NCI-H1436 (cell line): Measurements from ENCODE around the gene NEURL4.
A peak's percentile ranks its signal among the peaks of the same experiment; 100 is the strongest.
"Not testable (repeated sequence)": the region's sequence is repeated elsewhere in the genome, so short reads cannot be mapped to it uniquely, and the experiment has no call there.

Source experiments
- DNase-seq: peaks from one replicate; lab custom pipeline; 2025; lab: John Stamatoyannopoulos, UW

NEURL4 gene

DNA sequence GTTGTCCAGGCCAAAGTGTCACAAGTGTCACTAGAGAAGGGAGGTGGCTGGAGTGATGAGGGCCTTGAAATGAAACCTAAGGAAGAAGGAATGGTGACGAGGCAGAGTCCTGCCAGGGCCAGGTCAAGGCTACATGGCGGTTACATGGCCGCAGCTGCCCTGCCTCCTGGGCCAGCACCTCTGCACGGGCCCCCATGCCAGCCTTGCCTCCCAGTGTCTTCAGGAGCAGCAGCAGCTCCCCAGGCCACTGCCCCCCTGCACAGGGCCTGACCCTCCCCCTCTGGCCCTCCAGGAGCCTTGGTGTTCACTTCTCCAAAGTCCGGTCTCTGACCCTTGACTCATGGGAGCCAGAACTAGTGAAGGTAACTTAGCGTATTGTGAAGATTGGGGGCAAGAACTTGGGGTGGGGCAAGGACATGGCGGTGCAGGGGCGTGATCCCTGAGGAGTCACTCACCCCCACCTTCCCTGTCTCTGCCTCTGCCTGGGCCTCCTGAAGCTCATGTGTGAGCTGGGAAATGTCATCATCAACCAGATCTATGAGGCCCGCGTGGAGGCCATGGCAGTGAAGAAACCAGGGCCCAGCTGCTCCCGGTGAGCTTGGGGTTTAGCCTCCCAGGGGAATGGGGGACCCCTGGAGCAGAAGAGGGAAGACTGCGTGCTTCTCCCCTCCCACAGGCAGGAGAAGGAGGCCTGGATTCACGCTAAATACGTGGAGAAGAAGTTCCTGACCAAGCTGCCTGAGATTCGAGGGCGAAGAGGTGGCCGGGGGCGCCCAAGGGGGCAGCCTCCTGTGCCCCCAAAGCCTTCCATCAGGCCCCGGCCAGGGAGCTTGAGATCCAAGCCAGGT is 18.7 kb upstream of the NEURL4 start:
- DNase-seq = no peak

DNA sequence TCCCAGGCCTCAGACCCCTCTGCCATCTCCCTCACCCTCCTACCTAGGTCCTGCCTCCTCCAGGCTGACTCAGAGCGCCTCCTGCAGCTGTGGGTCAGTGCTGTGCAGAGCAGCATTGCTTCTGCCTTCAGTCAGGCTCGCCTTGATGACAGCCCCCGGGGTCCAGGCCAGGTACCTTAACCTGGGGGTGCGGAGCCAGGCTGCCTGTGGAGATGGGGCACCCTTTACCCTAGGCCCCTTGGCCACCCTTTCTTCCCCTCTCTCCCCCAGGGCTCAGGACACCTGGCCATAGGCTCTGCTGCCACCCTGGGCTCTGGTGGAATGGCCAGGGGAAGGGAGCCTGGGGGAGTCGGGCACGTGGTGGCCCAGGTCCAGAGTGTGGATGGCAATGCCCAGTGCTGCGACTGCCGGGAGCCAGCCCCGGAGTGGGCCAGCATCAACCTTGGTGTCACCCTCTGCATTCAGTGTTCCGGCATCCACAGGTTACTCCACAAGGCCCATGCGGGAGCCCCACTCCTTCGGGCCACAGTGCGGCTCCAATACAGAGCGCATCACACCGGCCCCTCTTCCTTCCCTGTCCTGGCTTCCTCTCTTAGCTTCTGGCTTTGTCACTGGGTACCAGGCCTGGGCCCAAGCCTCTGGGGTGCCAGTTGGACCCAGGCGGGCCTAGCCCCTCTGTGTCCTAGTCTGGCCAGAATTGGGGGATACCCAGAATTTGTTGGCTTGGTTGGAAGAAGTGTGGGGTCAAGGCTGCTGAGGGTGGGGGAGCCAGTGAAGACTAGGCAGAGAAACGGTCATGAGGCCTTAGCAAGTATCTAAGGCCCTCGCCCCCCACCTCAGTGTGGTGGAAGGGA is 17.9 kb upstream of the NEURL4 start:
- no peak for DNase-seq

DNA sequence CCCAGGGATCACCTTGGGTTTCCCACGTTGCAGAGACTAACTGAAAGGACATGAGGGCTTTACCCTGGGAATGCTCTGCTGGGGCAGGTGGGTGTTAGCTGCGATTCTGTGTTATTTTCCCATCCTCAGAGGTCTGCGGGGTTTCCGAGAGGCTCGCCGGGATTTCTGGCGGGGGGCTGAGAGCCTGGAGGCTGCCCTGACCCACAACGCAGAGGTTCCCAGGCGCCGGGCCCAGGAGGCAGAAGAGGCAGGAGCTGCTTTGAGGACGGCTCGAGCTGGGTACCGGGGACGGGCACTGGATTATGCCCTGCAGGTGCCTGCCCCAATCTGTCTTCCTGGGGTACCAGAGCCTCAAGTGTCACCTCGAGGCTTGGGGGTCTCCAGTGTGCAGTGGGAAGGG is 14.1 kb upstream of the NEURL4 start:
- no peak for DNase-seq

DNA sequence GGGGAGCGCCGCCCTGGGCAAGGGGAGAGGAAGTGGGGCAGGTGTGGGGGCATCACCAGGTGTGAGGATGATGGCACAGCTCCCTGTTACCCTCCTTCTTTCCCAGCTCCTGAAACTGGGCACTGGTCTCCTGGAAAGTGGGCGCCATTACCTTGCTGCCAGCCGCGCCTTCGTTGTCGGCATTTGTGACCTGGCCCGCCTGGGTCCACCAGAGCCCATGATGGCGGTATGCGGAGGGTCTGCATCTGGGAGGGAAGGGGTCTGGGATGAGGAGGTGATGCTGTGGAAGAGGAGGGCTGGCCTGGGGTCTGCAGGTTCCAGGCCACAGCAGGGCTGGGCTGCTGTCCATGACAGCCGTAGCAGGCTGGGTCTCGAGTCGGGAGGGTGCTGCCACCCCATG is 12.7 kb upstream of the NEURL4 start:
- DNase-seq = no peak

DNA sequence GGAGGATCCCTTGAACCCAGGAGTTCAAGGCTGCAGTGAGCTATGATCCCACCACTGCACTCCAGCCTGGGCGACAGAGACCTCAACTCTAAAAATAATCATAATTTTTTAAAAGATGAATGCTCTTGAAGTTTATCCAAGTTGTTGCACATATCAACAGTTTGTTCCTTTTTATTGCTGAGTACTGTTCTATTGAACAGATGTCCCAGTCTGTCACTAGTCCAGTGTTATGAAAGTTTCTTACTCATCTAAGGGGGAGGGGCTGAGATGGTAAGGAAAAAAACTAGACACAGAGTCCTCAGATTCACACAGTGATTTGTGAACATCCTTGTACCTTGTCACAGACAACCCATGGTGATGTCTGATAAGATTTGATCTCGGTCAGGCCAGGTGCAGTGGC is 11.0 kb upstream of the NEURL4 start:
- no peak for DNase-seq

DNA sequence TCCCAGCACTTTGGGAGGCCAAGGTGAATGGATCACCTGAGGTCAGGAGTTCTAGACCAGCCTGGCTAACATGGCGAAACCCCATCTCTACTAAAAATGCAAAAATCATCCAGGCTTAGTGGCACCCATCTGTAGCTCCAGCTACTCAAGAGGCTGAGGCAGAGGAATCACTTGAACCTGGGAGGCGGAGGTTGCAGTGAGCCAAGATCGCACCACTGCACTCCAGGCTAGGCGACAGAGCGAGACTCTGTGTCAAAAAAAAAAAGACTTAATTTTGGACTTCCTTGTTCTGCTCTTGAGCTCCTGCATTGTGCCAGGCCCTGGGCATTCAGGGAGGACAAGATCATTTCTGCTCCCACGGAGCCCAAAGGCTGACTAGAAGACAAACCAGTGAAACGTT is 8.5 kb upstream of the NEURL4 start:
- not testable (repeated sequence) for DNase-seq

DNA sequence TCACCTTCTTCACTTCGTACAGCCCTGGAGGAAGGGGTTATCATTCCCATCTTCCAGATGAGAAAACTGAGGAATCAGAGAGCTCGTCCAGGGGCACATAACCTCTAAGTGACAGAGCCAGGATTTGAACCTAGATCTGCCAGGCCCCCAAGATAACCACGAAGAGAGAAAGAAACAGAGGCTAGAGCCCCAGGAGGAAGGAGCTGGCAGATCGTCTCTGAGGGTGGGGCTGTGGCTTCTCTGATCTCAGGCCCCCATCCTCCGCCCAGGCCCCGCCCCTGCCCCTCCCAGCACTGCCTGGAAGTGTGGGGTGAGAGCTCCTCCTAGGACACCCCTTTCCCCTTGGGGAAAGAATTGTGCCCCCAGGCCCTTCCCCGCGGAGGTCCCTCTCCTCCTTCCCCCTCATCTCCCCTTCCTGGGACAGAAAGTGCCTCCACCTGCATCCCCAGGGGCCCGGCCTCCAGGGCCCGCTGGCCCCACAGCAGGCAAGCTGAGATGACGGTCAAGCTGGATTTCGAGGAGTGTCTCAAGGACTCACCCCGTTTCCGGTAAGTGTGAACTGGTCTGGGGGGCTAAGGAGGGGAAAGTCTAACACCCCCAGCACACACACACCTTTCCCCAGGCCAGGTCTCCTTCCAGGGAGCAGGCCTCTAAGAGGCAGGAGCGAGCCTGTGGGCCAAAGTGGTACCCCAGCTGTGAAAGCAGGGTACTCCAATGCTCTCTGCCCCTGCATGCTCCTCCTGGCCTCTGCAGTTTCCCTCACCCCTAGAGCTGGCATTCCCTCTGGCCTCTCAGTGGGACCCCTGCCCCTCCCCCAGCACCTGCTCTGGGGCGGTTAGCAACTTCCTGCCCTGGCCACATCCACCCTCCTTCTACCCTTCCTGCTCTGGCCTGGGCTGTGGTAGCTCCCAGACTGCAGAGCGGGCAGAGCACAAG is 7.4 kb upstream of the NEURL4 start, which contains the start of gene ACAP1:
Gene ACAP1 (plus strand): TSS at position 290 of the 936 bp plus-strand sequence. CDS start 206 bp downstream, at position 496.
- no peak for DNase-seq

DNA sequence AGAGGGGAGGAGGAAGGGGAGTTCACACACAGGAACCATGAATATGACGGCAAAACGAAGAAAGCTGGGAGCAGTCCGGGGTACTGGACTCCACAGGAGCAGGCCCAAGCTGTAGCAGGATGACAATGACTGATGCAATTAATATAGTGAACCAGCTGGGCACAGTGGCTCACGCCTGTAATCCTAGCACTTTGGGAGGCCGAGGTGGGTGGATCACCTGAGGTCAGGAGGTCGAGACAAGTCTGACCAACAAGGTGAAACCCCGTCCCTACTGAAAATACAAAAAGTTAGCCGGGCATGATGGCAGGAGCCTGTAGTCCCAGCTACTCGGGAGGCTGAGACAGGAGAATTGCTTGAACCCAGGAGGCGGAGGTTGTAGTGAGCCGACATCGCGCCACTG is 6.6 kb upstream of the NEURL4 start:
- DNase-seq = not testable (repeated sequence)

DNA sequence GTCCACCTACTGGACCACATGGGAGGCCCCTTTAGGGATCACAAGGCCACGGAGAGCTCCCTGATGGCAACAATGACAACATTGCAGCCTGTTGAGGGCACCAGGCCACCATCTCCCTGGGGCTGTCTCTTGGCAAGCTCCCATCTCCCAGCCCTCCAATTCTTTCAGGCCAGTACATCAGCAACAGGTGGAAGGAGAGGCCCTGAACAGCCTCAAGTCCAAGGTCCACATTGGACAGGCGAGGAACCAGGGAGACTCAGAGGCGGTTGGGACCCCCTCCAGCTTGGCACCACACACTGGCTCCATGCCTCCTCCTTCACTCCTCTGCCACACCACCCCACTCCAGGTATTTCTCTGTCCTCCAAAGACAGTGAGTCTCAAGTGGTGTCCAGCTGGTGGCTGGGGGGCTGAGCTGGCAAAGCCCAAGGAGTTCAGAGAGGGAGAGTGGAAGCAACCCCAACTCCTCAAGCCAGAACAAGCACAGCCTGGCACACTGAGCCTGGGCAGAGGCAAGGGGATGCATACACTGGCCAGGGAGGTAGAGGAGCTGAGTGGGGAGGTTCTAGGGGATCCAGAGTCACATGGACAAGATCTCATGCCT is 5.9 kb upstream of the NEURL4 start:
- DNase-seq = no peak

DNA sequence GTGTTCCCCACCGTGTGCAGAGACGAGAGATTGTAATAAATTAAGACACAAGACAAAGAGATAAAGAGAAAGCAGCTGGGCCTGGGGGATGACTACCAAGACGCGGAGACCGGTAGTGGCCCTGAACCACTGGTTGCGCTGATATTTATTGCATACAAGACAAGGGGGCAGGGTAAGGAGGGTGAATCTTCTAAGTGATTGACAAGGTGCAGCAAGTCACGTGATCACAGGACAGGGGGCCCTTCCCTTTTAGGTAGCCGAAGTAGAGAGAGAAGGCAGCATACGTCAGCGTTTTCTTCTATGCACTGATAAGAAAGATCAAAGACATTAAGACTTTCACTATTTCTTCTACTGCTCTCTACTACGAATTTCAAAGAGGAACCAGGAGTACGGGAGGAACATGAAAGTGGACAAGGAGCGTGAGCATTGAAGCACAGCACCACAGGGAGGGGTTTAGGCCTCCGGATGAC is 3.5 kb upstream of the NEURL4 start:
- not testable (repeated sequence) for DNase-seq

DNA sequence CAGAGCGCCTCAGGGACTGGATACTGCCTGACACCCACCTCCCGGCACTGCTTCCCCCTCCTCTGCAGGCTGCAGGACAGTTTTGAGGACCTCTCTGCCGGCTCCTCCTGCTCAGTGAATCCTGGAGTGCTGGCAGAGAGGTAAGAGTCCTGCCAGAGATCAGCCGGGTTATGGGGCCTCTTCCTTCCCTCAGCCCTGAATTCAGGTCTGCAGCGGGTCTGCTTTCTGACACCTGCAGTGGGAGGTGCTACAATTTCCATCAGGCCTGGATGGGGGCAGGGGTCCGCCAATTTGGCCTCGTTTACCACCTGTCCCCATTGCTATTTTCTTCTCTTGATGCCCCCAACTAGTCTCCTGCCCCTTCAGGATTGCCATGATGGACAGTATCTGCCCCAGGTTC is 3.0 kb upstream of the NEURL4 start:
- no peak for DNase-seq

DNA sequence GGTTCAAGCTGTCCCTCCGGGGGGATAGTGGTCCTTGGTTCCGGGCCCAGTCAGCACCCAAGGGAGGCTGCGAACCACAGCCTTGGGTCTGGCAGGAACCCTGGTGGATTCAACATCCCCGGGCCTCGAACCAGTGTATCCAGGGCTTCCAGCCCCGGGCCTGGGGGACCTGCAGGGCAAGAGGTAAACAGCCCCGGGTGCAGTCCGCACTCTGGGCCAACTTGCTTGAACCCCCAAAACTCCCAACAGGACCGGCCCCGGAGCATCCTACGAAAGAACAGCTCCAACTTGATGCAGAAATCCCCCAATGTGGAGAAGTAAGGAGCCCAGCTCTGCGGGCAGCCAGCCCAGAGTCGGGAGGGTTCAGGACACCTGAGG is 1.5 kb upstream of the NEURL4 start:
- no peak for DNase-seq

DNA sequence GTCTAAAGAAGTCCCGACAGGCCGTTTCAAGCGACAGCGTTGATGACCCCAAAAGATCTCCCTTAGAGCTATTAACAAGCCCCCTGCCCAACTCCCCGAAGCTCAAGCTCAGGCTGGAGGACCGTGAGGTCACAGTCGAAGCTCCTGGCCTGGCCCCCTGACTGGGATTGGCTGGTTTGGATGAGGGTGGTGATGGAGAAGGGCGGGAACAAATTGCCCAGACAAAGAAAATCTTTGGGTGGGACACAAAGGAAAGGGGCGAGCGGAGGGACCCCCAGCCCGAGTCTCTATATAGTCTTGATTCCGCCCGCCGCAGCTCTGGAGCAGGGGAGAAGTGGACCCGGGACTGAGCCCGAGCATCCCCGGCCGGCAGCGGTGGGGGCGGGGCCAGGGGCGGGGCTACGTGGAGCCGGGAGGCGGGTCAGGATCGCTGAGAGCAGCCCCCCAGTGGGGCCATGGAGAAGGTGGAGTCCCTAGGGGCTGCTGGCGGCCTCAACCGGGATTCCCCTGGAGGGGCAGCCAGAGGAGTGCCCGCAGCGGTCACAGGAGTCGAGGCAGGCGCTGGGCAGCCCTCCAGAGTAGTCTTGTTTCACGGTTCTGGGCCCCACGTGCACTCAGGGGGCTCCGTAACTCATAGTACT is 982 bp upstream of the NEURL4 start:
- peak; percentile 80 for DNase-seq

DNA sequence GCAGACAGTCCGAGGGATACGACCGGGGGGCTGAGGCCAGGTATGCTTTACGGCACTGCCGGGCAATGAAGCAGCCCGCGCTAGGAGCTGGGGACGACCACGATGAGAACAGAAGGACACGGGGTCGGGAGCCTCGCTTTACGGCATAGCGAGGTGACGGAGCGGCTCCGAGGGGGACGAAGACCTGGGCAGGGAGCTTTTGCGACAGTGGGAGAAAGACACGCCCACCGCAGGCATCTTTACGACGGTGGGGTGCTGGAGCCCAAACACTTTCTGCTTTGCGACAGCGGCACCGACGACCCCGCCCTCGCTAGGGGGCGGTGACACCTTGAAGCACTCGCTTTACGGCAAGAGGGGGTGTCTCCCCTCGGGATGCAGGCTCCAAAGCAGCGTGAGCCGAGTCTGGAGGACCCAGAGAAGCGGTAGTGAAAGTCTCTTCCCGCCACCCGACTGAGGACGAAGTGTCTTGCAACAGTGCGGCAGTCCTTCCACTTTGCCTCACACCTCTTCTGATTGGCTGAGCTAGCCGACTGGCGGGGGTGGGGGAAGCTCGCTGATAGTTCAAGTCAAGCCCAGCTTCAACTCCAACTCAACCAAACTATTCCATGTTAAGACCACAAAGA is 350 bp upstream of the NEURL4 start:
- DNase-seq = peak; percentile 97

DNA sequence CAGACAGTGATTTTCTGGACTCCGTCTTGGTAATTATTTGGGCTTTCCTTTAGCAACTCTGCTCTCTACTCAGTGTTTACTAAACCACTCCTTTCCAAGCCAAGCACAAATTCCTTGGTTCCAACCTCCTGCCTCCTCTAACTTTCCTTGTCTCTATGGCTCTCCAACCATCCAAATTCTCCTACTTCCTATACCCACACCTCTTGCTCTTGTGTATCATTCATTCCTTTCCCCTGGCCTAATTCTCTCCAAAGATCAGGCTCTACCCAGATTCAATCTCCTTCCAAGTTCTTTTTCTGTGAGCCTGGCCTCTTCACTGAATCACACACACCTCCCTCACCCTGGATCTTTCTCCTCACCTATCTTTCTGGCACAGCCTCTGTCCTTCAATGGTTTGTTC is 1.1 kb downstream of the NEURL4 start:
- DNase-seq = no peak

DNA sequence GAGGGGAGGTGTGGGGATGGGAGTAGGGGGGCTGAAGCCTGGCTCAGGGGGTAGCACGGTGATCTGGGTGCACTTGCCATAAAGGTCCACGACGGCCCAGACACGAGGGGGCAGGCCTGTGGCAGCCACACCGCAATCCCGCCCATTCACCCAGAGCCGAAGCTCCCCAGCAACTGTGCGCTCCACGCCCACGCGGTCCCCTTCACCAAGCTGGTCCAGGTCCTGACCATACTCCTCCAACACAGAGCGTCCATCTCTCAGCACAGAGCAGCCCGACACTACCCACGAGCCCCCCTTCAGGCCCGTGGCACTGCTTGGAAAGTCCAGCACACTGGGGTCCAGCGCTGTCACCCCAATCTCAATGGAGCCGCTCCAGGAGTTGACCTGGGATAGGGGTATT is 1.6 kb downstream of the NEURL4 start:
- no peak for DNase-seq

DNA sequence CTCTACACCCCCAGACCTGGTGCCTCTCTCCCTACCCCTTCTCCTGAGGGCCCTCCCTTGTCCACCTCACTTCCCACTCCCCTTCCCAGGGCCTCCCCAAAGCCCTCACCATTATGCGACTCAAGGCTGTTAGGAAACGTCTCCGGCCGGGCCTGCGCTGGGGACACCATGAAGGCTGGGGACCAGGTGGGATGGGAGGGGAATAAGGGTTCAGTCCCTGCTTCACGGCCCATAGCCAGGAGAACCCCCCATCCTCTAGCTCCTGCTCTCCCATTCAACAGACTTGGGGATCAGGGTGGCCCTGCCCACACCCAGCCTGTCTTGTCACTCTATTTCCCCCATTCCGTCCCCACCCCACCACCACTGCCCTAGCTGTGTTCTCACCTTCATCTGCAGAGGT is 2.1 kb downstream of the NEURL4 start:
- DNase-seq = no peak

DNA sequence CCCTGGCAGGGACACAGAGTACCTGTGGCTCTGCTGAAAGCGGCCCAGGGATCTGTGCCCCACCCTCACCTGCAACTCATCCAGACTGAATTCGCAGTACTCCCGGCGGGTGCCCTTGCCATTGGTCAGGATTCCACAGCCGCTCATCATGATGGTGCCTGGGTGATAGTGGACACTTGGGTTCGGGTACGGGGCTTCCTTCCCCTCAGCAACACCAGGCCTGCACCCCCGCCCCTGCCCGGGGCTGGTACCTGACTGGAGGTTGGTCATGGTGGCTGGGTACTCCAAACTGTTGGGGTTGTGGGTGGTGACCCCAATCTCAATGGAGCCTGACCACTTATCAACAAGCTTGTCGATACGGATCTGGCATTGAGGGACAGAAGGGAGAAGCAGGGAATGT is 2.9 kb downstream of the NEURL4 start:
- no peak for DNase-seq

DNA sequence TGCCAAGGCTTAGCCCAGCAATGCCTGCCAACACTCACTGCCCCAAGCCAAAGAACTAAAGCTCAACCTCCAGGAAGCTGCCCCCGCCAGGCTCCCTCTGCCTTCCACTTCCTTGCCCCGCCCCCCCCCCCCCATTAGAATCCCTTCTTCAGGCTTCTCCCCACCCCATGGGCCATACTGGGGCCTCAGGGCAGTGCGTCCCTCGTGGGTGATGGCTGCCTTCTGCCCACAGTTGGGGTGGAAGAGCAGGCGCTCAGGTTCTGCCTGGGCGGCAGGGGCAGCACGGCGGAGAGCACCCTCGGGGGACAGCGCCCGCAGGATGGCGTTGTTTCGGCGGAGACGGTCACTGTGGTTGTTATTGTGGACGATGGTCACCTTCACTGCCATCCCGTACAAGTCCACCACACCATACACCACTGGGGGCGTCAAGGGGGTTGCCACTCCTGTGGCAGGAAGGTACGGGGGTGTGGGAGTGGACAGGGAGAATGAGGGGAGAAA is 4.1 kb downstream of the NEURL4 start:
- DNase-seq = no peak

DNA sequence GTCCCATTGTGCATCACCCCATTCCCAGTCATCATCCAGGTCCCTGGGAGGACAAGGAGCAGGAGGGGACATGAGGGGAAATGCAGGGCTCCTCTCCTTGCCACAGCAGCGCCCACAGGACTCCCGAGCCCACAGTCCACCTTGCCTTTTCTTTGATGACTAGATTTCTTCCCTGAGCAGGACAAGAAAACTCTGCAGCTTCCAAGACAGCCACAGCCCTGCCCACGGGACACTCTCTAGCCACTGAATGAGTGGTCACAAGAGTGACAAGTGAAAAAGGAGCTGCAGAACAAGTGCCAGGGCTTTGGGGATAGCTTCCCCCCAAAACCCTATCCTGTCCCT is 4.7 kb downstream of the NEURL4 start:
- DNase-seq = no peak
